Ishikawa (cell line): ENCODE results near the gene MYPN.

Source experiments
- CEBPB ChIP-seq: IDR thresholded peaks from 2 replicates; pipeline ENCODE4 v1.6.1; 2012
- CREB1 ChIP-seq: IDR thresholded peaks from 2 replicates; pipeline ENCODE4 v1.6.1; 2012; ENCODE audit warnings: low read depth
- EGR1 ChIP-seq: IDR thresholded peaks from 2 replicates; pipeline ENCODE4 v1.6.1; 2012
- EP300 ChIP-seq: IDR thresholded peaks from 2 replicates; pipeline ENCODE4 v1.6.1; 2012; ENCODE audit warnings: borderline replicate concordance
- FOXM1 ChIP-seq: IDR thresholded peaks from 2 replicates; pipeline ENCODE4 v1.6.1; 2012; ENCODE audit warnings: low read depth, borderline replicate concordance
- MAX ChIP-seq: IDR thresholded peaks from 2 replicates; pipeline ENCODE4 v1.6.1; 2012
- NFIC ChIP-seq: IDR thresholded peaks from 2 replicates; pipeline ENCODE4 v1.6.1; 2012
- RAD21 ChIP-seq: IDR thresholded peaks from 2 replicates; pipeline ENCODE4 v1.6.1; 2012; ENCODE audit warnings: low read depth
- REST ChIP-seq: IDR thresholded peaks from 2 replicates; pipeline ENCODE4 v1.6.1; 2012; ENCODE audit warnings: low read depth, mild to moderate bottlenecking
- TAF1 ChIP-seq: IDR thresholded peaks from 2 replicates; pipeline ENCODE4 v1.6.1; 2012; ENCODE audit warnings: low read depth, mild to moderate bottlenecking
- TCF12 ChIP-seq: IDR thresholded peaks from 2 replicates; pipeline ENCODE4 v1.6.1; 2012; ENCODE audit warnings: low read depth
- TEAD4 ChIP-seq: IDR thresholded peaks from 2 replicates; pipeline ENCODE4 v1.6.1; 2012
- USF1 ChIP-seq: IDR thresholded peaks from 2 replicates; pipeline ENCODE4 v1.6.1; 2012
- YY1 ChIP-seq: IDR thresholded peaks from 2 replicates; pipeline ENCODE4 v1.6.1; 2012; ENCODE audit warnings: low read depth
- ZBTB7A ChIP-seq: IDR thresholded peaks from 2 replicates; pipeline ENCODE4 v1.6.1; 2012; ENCODE audit warnings: low read depth

Gene MYPN

GRCh38 chr10:68231817-68232251 lies 122.5 kb downstream of the MYPN start, which contains the start of gene ATOH7:
Gene ATOH7, minus strand, starts transcription at chr10:68232113. Its CDS starts 436 bp downstream, at chr10:68231677.
- TF ChIP-seq YY1 (no peak), FOXM1 (no peak), REST (no peak)

GRCh38 chr10:68233046-68233445 lies 123.8 kb downstream of the MYPN start:
- no peak for TF ChIP-seq CEBPB
- TF ChIP-seq EP300: no peak
- no peak for TF ChIP-seq CREB1
- no peak for TF ChIP-seq TAF1

- TF ChIP-seq TEAD4 (no peak), REST (no peak), FOXM1 (no peak), CEBPB (no peak), USF1 (no peak), TAF1 (no peak), YY1 (no peak), MAX (no peak), ZBTB7A (no peak), CREB1 (no peak), EP300 (no peak), EGR1 (no peak), TCF12 (no peak), RAD21 (no peak), NFIC (no peak)
These were observed 125.8 kb downstream of the MYPN start for GRCh38 chr10:68235111-68235510.

- no peak for TF ChIP-seq TAF1
- TF ChIP-seq EP300: no peak
- TF ChIP-seq CREB1: no peak
- no peak for TF ChIP-seq MAX
- no peak for TF ChIP-seq NFIC
- no peak for TF ChIP-seq REST
- no peak for TF ChIP-seq RAD21
- TF ChIP-seq ZBTB7A: no peak
- TF ChIP-seq EGR1: no peak
- TF ChIP-seq TEAD4: no peak
- no peak for TF ChIP-seq FOXM1
- no peak for TF ChIP-seq USF1
- no peak for TF ChIP-seq CEBPB
These were observed 126.3 kb downstream of the MYPN start for GRCh38 chr10:68235581-68235980.

- TF ChIP-seq MAX (no peak), CREB1 (no peak), REST (no peak), TEAD4 (no peak), RAD21 (no peak), TCF12 (no peak)
These were observed 127.9 kb downstream of the MYPN start for GRCh38 chr10:68237173-68237572.
